GM08714 (cell line): ENCODE measurements around the gene RBM33.

ENCODE experiments used
- H3K4me3 ChIP-seq: fragments of 200-500 bp; sonication (Bioruptor generic); 2 replicates; pipeline ENCODE4 v1.5.1; 2014; ENCODE audit warnings: mild to moderate bottlenecking, low read length, inconsistent platforms
- ZNF274 ChIP-seq: IDR thresholded peaks from 2 replicates; pipeline ENCODE4 v1.6.1; 2012; ENCODE audit warnings: mild to moderate bottlenecking, low read depth, low read length

Gene RBM33

DNA sequence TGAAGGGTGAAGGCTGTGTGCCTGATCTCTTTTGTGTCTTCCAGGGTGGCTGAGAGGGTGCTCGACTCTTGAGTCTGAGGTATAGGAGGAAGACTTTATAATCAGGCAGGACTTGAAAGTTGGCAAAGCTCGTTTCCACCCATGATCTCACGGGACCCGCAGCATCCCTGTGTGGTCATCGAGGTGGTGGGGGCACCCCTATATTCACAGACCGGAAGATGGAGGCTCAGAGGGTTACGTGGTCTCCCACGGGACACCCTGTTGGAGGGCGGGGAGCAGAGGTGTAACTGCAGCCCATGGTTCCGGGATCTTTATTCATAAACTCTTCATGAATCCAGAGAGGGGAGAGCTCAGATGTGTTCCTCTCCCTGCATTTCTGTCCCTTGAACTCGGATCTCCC, 177.4 kb downstream of the RBM33 start:
- H3K4me3 ChIP-seq = no peak overlapping the region
- TF ChIP-seq ZNF274 = no peak

DNA sequence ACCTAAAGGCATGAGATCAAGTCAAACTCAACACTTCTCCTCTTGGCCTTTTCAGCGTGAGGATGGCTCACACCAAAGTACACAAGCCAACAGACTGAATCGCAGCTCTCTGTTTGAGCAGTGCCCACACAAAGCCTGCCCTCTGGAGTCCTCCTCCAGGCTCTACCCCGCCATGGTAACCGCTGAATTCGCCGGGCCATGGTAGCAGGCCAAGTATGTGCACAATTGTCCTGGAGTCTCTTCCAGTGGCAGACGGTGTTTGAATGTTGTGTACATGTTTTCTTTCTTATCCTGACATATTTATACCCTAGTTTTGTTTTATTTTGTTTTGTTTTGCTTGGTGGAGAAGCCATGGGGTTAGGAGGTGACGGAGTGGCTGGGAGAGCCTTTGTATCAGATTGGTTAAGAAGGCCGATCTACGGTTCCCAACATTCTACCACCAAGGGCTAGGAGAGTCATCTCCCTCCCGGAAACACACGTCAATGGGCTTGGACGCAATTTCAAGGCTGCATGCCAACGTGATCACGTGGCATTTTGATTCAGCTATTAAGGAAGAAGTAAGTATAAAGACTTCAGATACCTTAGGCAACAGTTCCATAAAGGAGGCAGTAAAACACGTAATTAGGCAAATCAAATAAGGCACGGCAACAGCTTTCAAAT, 179.9 kb downstream of the RBM33 start:
- no peak for TF ChIP-seq ZNF274

GRCh38 chr7:155825336-155825735, 180.9 kb downstream of the RBM33 start:
- TF ChIP-seq ZNF274 = no peak
- no peak overlapping the region for H3K4me3 ChIP-seq

More for the DNA sequence above, 179.9 kb downstream of the RBM33 start:
- no peak overlapping the region for H3K4me3 ChIP-seq

DNA sequence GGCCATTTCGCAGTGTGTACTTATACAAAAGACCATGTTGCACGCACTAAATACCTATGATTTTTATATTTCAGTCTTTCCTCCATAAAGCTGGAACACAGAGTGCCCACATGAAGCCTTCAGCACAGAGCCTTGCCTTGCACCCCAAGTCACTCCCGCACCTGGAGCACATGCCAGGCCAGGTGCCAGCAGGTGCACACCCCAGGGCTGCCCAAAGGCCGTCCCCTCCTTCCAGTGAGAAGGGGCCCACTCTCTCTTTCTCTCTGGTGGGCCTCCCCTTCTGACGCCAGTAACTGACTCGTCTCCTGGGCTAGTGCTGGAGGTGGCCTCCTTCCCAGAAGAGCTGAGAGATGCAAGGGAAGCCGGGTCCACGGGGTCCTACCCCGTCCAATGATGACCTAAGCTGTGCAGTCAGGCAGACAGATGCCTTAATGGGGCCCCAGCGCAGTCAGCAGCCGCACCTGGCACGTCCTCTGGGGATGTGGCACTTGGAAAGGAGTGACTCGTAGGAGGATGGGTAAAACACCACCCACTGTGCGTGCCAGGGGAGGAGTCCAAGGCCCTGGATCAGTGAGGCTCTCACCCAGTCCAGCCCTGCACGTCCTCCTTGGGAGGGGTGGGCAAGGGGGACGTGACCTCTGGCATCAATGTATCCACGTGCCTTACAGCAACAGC, 185.5 kb downstream of the RBM33 start:
- no peak for TF ChIP-seq ZNF274
- no peak overlapping the region for H3K4me3 ChIP-seq
